C4-2B (cell line): ENCODE results near the gene CACNA1B.

Experiments
- ZFX ChIP-seq: fragments of 450-650 bp; IDR thresholded peaks from 2 replicates; pipeline ENCODE4 v1.6.1; 2017
- TF ChIP-seq, protein P1 (sequence below): fragments of 450-650 bp; conservative IDR thresholded peaks from 2 replicates; pipeline ENCODE4 v1.5.1; 2017; ENCODE audit warnings: mild to moderate bottlenecking

GRCh38 chr9:138098116-138098907 is 220.7 kb downstream of the CACNA1B start:
- TF ChIP-seq, protein P1, sequence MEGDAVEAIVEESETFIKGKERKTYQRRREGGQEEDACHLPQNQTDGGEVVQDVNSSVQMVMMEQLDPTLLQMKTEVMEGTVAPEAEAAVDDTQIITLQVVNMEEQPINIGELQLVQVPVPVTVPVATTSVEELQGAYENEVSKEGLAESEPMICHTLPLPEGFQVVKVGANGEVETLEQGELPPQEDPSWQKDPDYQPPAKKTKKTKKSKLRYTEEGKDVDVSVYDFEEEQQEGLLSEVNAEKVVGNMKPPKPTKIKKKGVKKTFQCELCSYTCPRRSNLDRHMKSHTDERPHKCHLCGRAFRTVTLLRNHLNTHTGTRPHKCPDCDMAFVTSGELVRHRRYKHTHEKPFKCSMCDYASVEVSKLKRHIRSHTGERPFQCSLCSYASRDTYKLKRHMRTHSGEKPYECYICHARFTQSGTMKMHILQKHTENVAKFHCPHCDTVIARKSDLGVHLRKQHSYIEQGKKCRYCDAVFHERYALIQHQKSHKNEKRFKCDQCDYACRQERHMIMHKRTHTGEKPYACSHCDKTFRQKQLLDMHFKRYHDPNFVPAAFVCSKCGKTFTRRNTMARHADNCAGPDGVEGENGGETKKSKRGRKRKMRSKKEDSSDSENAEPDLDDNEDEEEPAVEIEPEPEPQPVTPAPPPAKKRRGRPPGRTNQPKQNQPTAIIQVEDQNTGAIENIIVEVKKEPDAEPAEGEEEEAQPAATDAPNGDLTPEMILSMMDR: no peak
- no peak for TF ChIP-seq ZFX
